ENCODE data around the gene ZNF584.

- TF ChIP-seq SUZ12 (IDR thresholded peaks at IDR 0.05) (no peak), ZNF384 (IDR thresholded peaks at IDR 0.05) (no peak), FOXM1 (IDR thresholded peaks at IDR 0.05; ENCODE audit: borderline replicate concordance) (no peak), ELF4 (IDR thresholded peaks at IDR 0.05) (no peak), FOXK2 (IDR thresholded peaks at IDR 0.05) (no peak), PKNOX1 (IDR thresholded peaks at IDR 0.05) (no peak), TARDBP (IDR thresholded peaks at IDR 0.05) (no peak), LEF1 (IDR thresholded peaks at IDR 0.05; ENCODE audit: borderline replicate concordance) (no peak), L3MBTL2 (conservative IDR thresholded peaks at IDR 0.05) (no peak), BHLHE40 (IDR thresholded peaks at IDR 0.05; ENCODE audit: borderline replicate concordance) (no peak), ARNT (IDR thresholded peaks at IDR 0.05) (no peak)
Observed at GRCh38 chr19:58368561-58369360, 39.7 kb upstream of the ZNF584 start.

Data from HEK293T (cell line).